B cell (primary cell): Measurements from ENCODE around the gene TTLL1. TPM values are rescaled to one million over a fixed set of nuclear protein-coding genes. Genes with fewer than 3 reads are reported as not detected.

ENCODE experiments used
- ATAC-seq: fragments of 200-7000 bp; cut with Tn5 transposase; one replicate; pipeline ENCODE4 v1.10.0; 2021; ENCODE audit warnings: low read depth, mild to moderate bottlenecking, moderate number of reproducible peaks, moderate library complexity
- CTCF ChIA-PET: fragments of 350-600 bp; sonication (Branson Sonifier 250); formaldehyde crosslinking; loops from one replicate; lab custom pipeline; 2021; ENCODE audit warnings: antibody characterized with exemption, inconsistent platforms; lab: Charles Lee
- POLR2A ChIA-PET: fragments of 350-600 bp; sonication (Branson Sonifier 250); formaldehyde crosslinking; loops from one replicate; lab custom pipeline; 2021; ENCODE audit warnings: antibody characterized with exemption; lab: Charles Lee
- DNase-seq: peaks from one replicate; pipeline ENCODE4 v3.0.0; 2013
- H2AFZ ChIP-seq: 2 replicates; pipeline ENCODE4 v1.6.1; 2012; ENCODE audit warnings: mild to moderate bottlenecking, low read depth, low read length; ENCODE audit not compliant: insufficient read depth, poor library complexity, severe bottlenecking
- H3K27ac ChIP-seq, 2 donors: 1 replicate in 1 of 2; 2 replicates in 1 of 2; pipeline ENCODE4 v1.5.1; 2012 to 2013; ENCODE audit warnings: low read length in 2 of 2, mild to moderate bottlenecking in 2 of 2, moderate library complexity in 1 of 2
- H3K27me3 ChIP-seq, 4 experiments: fragments of 200-600 bp in 1 of 4; sonication (generic) in 1 of 4; replicated peaks in 1 of 4; 1 replicate in 2 of 4; 2 replicates in 2 of 4; pipeline versions ENCODE4 v1.6.1 to v1.7.0; 2013 to 2016; ENCODE audit warnings: low read length in 3 of 4, mild to moderate bottlenecking in 2 of 4, mixed read lengths in 1 of 4, moderate library complexity in 1 of 4; ENCODE audit not compliant: insufficient read depth in 4 of 4, control insufficient read depth in 3 of 4; ENCODE audit errors: control extremely low read depth in 1 of 4
- H3K36me3 ChIP-seq, 2 experiments: replicated peaks in 1 of 2; 1 replicate in 1 of 2; 2 replicates in 1 of 2; pipeline versions ENCODE4 v1.6.1 to v1.7.1; 2013; ENCODE audit warnings: low read length in 1 of 2; ENCODE audit not compliant: insufficient read depth in 2 of 2, control insufficient read depth in 1 of 2; ENCODE audit errors: control extremely low read depth in 1 of 2, extremely low read depth in 1 of 2
- H3K4me1 ChIP-seq, 2 donors: fragments of 200-600 bp in 1 of 2; sonication (generic) in 1 of 2; 1 replicate in 1 of 2; 2 replicates in 1 of 2; pipeline versions ENCODE4 v1.5.1 to v1.6.1; 2013 to 2017; ENCODE audit warnings: low read length in 2 of 2; ENCODE audit not compliant: control insufficient read depth in 2 of 2, insufficient read depth in 2 of 2
- H3K4me2 ChIP-seq: replicated peaks from 2 replicates; pipeline ENCODE3; 2012; ENCODE audit warnings: mild to moderate bottlenecking, low read depth, low read length; ENCODE audit not compliant: poor library complexity, severe bottlenecking
- H3K4me3 ChIP-seq, 5 experiments: fragments of 200-600 bp in 1 of 5; sonication (generic) in 1 of 5; 1 replicate in 3 of 5; 2 replicates in 2 of 5; pipeline versions ENCODE4 v1.5.1 to v1.7.0; 2011 to 2016; ENCODE audit warnings: low read length in 4 of 5, mild to moderate bottlenecking in 4 of 5, low read depth in 2 of 5, control low read depth in 1 of 5, moderate library complexity in 1 of 5; ENCODE audit not compliant: insufficient read depth in 1 of 5; ENCODE audit errors: control extremely low read depth in 1 of 5, extremely low read depth in 1 of 5
- H3K79me2 ChIP-seq: fragments of 200-600 bp; sonication (generic); one replicate; pipeline ENCODE4 v1.6.0; 2016; ENCODE audit warnings: low read length; ENCODE audit not compliant: control insufficient read depth, insufficient read depth
- H3K9ac ChIP-seq: fragments of 200-600 bp; sonication (generic); 2 replicates; pipeline ENCODE4 v1.6.1; 2017; ENCODE audit warnings: mild to moderate bottlenecking, low read length, moderate library complexity
- H3K9me3 ChIP-seq, 3 donors: one replicate each; pipeline versions ENCODE4 v1.6.1 to v1.7.1; 2013; ENCODE audit warnings: low read length in 2 of 3; ENCODE audit not compliant: control insufficient read depth in 2 of 3, insufficient read depth in 1 of 3; ENCODE audit errors: control extremely low read depth in 1 of 3
- H4K20me1 ChIP-seq: 2 replicates; pipeline ENCODE4 v1.6.0; 2012; ENCODE audit warnings: mild to moderate bottlenecking, low read length; ENCODE audit not compliant: insufficient read depth, control insufficient read depth, poor library complexity, severe bottlenecking
- H3K27ac Mint-ChIP-seq: one replicate; pipeline ENCODE4 v1.8.0; 2021; ENCODE audit warnings: mixed read lengths
- H3K27me3 Mint-ChIP-seq: one replicate; pipeline ENCODE4 v1.8.0; 2021; ENCODE audit warnings: mixed read lengths
- H3K4me1 Mint-ChIP-seq: one replicate; pipeline ENCODE4 v1.8.0; 2021; ENCODE audit warnings: mixed read lengths
- H3K4me3 Mint-ChIP-seq: one replicate; pipeline ENCODE4 v1.8.0; 2021; ENCODE audit warnings: mixed read lengths
- H3K9me3 Mint-ChIP-seq: one replicate; pipeline ENCODE4 v1.8.0; 2022; ENCODE audit warnings: mixed read lengths; ENCODE audit not compliant: insufficient read depth
- EZH2 ChIP-seq: IDR thresholded peaks from 2 replicates; pipeline ENCODE4 v1.6.1; 2012; ENCODE audit warnings: borderline replicate concordance, low read depth, mild to moderate bottlenecking, moderate library complexity, low read length; ENCODE audit not compliant: insufficient read depth, poor library complexity, severe bottlenecking
- WGBS: methylation state at CpG from one replicate; pipeline ENCODE4 v1.1.5; 2013; ENCODE audit warnings: missing lambda C conversion rate; ENCODE audit not compliant: insufficient coverage; 5-methylcytosine and 5-hydroxymethylcytosine counted together
- intact Hi-C: fragments of 100-400 bp; cut with micrococcal nuclease; formaldehyde crosslinking; loops from one replicate; pipeline ENCODE4 v1.10.0; 2022
- polyA plus RNA-seq: library from polyadenylated mRNA; depleted of rRNA; stranded (reverse); fragments of >200 nt; gene quantifications from 2 replicates; pipeline ENCODE4 v1.2.3, GENCODE V29; 2012
- total RNA-seq, 2 donors: library from RNA; stranded (reverse); fragments of 120-200 nt in 1 of 2; gene quantifications; 1 replicate in 1 of 2; 2 replicates in 1 of 2; pipeline versions ENCODE4 v1.2.3 to v1.2.4, GENCODE V29; 2013 to 2022
- TF ChIP-seq, protein P1 (sequence below): fragments of 200-600 bp; IDR thresholded peaks from one replicate; pipeline ENCODE4 v1.8.0; 2022; ENCODE audit warnings: antibody characterized with exemption, mild to moderate bottlenecking

The TTLL1 gene
- total and polyA plus RNA-seq, 2 donors (not counting 1 experiment from before 2014, with no cell fraction given) = 3.0 to 3.3 TPM

DNA sequence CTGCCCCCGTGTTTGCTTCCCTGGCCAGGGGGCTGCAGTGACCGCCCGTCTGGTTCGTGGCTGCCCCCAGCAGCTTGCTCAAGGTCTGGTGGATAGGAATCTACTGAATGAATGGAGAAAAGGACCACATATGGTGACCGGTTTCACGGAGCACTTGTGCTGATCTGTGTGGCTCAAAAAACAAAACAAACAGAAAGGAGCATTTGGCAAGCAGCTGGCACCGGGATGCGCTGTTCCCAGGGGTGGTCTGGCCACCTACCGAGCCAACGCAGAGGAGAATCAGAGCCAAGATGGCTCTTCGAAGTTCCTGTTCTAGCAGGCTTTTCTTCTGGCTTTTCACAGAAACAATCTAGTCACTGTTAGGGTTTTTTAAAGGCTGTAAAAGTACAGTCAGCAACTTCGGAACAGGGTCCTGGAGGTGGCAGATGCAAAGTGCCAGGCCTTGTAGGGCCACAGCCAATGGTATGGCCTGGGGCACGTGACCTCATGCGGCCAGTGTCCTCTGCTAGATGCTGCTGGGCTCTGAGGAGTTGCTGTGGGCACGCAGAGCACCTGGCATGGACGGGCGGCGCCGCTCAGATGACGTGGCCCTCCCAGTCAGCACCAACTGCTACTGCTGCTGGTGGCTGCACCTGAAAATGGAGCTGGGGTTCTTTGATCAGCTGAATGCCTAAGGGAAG, 47.0 kb downstream of the TTLL1 start:
- intact Hi-C loops = no loop called here
- H3K4me1 ChIP-seq = no peaks in the 10 kb centered on the region
- H3K27me3 ChIP-seq = no peaks in the 10 kb centered on the region
- no peak overlapping the region for H3K4me3 ChIP-seq
- H3K27ac ChIP-seq = no peak overlapping the region
- H2AFZ ChIP-seq = no peak overlapping the region
- ATAC-seq = no peak
- Mint-ChIP-seq H3K27ac (no peak overlapping the region), H3K27me3 (no peaks in the 10 kb centered on the region), H3K9me3 (no peaks in the 10 kb centered on the region), H3K4me3 (no peak overlapping the region), H3K4me1 (no peaks in the 10 kb centered on the region)
- no peaks in the 10 kb centered on the region for H4K20me1 ChIP-seq
- 97% methylated on average over 19 of the region's 20 CpGs for WGBS
- DNase-seq = no peak
- POLR2A ChIA-PET = no interaction called here
- H3K9me3 ChIP-seq = no peaks in the 10 kb centered on the region
- H3K36me3 ChIP-seq = no peaks in the 10 kb centered on the region
- H3K9ac ChIP-seq = no peak overlapping the region
- H3K79me2 ChIP-seq = no peaks in the 10 kb centered on the region
- no peak overlapping the region for H3K4me2 ChIP-seq
- TF ChIP-seq EZH2 = no peak
- TF ChIP-seq, protein P1, sequence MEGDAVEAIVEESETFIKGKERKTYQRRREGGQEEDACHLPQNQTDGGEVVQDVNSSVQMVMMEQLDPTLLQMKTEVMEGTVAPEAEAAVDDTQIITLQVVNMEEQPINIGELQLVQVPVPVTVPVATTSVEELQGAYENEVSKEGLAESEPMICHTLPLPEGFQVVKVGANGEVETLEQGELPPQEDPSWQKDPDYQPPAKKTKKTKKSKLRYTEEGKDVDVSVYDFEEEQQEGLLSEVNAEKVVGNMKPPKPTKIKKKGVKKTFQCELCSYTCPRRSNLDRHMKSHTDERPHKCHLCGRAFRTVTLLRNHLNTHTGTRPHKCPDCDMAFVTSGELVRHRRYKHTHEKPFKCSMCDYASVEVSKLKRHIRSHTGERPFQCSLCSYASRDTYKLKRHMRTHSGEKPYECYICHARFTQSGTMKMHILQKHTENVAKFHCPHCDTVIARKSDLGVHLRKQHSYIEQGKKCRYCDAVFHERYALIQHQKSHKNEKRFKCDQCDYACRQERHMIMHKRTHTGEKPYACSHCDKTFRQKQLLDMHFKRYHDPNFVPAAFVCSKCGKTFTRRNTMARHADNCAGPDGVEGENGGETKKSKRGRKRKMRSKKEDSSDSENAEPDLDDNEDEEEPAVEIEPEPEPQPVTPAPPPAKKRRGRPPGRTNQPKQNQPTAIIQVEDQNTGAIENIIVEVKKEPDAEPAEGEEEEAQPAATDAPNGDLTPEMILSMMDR = no peak
- CTCF ChIA-PET = no interaction called here

DNA sequence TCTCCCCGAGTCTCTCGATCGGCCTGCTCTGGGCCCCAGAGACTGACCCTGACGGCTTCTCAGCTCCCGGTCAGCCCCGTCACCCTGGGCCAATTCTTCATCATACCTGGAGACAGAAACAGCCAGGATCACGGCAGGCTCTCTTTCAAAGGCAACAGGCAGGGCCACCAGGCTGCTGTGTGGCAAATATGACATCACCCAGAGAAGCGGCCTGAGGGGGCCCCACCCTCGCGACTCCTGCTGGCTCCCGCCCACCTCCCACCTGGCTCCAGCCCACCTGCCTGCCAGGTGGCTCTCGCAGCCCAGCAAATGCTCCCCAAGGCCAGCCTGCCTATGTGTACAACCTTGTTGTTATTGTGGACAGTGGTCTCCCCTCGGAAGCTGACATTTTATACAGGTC, 49.4 kb downstream of the TTLL1 start:
- no peaks in the 10 kb centered on the region for H3K36me3 ChIP-seq
- H3K4me3 ChIP-seq = no peak overlapping the region
- H3K27me3 ChIP-seq = no peaks in the 10 kb centered on the region
- H3K9me3 Mint-ChIP-seq = no peaks in the 10 kb centered on the region
- CTCF ChIA-PET = interaction anchor here (1.1 kb wide), 1 partner anchor 172 kb away, joined by 5 read pairs; no protein-coding TSS in a partner anchor
- 82% methylated on average over 12 of the region's 13 CpGs for WGBS
- no peaks in the 10 kb centered on the region for H3K4me1 ChIP-seq
- H3K9ac ChIP-seq = no peak overlapping the region
- H2AFZ ChIP-seq = no peak overlapping the region
- TF ChIP-seq, protein P1 = no peak
- TF ChIP-seq EZH2 = no peak
- no peak overlapping the region for H3K27ac Mint-ChIP-seq
- H3K4me3 Mint-ChIP-seq = no peak overlapping the region
- no peaks in the 10 kb centered on the region for H3K4me1 Mint-ChIP-seq
- no peak for ATAC-seq
- H3K27me3 Mint-ChIP-seq = no peaks in the 10 kb centered on the region
- POLR2A ChIA-PET = no interaction called here
- H3K9me3 ChIP-seq = no peaks in the 10 kb centered on the region
- H3K4me2 ChIP-seq = no peak overlapping the region
- H3K27ac ChIP-seq = no peak overlapping the region
- intact Hi-C loops = no loop called here
- H4K20me1 ChIP-seq = no peaks in the 10 kb centered on the region
- no peak for DNase-seq
- no peaks in the 10 kb centered on the region for H3K79me2 ChIP-seq
